Skeletal muscle cell (primary cell): ENCODE data around the gene PRH2.

ENCODE experiments used
- DNase-seq: peaks from one replicate; pipeline ENCODE4 v3.0.0-alpha.2; 2010; ENCODE audit warnings: low read depth
- H3K4me3 ChIP-seq: 2 replicates; pipeline ENCODE4 v1.5.1; 2011; ENCODE audit warnings: low read depth, mild to moderate bottlenecking, control low read depth, low read length, moderate library complexity

PRH2 gene

DNA sequence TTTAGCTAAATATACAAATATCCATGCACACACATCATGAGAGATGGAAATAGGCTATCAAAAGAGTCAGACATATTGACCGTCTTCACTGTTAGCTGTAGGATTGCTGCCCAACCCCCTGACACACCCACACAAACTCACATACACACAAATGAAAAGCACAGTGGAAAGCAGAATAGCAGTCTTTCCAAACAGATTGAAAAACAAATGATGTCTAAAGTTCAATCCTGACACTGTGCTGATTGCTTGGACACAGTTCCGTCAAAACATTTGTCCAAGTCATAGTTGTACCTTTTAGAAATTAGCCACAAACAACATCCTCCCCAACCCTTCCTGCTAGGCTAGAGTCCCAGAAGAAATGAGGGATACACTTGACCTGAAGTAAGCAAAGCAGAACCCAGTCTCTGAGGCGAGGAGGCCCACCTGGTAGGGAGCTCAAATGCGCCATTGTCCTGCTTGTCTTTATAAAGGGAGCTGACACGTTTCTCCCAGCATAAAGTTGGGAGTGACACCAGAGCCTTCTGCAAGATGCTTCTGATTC, at the start of gene PRH2:
Gene PRH2 (plus strand): TSS at position 491 of the 541 bp plus-strand sequence. CDS start 38 bp downstream, at position 529.
- no peak within 1 kb of the TSS for H3K4me3 ChIP-seq
- DNase-seq: no peak

DNA sequence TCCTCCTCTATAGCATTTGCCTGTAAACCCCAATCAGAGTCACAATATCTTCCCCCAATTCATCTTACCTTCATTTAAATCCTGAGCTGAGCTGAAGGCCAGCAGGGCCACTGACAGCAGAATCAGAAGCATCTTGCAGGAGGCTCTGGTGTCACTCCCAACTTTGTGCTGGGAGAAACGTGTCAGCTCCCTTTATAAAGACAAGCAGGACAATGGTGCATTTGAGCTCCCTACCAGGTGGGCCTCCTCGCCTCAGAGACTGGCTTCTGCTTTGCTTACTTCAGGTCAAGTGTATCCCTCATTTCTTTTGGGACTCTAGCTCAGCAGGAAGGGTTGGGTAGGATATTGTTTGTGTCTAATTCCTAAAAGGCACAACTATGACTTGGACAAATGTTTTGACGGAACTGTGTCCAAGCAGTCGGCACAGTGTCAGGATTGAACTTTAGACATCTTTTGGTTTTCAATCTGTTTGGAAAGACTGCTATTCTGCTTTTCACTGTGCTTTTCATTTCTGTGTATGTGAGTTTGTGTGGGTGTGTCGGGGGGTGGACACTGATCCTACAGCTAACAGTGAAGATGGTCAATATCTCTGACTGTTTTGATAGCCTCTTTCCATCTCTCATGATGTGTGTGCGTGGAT, 44.8 kb upstream of the PRH2 start, which contains the start of gene PRH1:
Gene PRH1 (minus strand): TSS at position 170 of the 640 bp plus-strand sequence. CDS start 38 bp downstream, at position 132.
- no peak for DNase-seq
- H3K4me3 ChIP-seq: no peak within 1 kb of the TSS

DNA sequence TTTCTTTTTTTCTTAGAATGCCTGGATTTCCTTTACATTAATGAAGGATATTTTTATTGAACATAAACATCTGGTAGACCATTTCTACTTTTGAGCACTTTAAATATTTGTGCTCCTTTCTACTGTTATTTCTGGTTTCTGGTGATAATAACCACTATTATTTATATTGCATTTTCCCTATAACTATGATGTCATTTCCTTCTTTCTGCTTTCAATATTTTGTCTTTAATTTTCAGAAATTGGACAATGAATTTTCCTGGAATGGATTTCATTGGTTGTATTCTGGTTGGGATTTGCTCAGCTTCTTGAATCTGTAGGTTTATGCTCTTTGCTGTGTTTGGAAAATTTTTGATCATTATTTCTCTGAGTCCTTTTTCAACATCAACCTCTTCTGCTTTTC, 39.8 kb upstream of the PRH2 start:
- H3K4me3 ChIP-seq: no peak overlapping the region
- no peak for DNase-seq

- H3K4me3 ChIP-seq: no peak overlapping the region
- no peak for DNase-seq
Measured at GRCh38 chr12:10891937-10892336, 37.1 kb upstream of the PRH2 start.

- H3K4me3 ChIP-seq: no peak overlapping the region
- DNase-seq: no peak
Measured at GRCh38 chr12:10896854-10897253, 32.2 kb upstream of the PRH2 start.

DNA sequence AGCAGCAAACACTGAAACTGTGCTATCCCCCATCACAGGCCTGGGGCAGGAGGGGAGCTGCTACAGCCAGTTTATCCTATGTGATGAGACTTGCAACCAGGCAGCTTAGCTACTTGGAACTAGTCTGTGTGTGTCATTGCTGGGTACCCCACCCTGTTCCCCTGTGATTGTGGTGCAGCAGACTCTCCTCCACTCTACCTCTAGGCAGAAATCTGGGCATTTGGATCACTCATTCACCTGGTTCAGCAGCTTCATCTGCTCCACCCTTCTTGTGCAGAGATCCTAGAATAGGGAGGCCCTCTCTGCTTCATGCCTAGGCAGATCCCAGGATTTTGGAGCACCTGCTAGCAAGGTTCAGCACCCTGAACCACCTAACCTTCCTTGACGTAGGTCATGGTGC, 28.5 kb upstream of the PRH2 start:
- no peak overlapping the region for H3K4me3 ChIP-seq
- no peak for DNase-seq

DNA sequence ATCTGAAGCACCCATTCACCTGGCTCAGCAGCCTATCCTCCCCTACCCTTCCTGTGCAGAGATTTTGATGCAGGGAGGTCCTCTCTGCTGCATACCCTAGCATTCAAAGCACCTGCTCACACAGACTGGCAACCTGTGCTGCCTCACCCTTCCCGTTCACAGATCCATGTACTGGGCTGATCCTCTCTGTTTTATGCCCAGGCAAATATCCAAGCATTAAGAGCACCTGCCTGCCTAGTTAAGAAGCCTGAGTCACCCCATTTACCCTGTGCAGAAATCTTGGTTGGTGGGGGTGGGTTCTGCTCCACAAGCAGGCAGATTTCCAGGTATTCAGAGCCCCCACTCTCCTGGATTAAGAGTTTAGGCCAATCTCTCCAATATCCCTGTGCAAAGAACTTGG, 28.1 kb upstream of the PRH2 start:
- no peak overlapping the region for H3K4me3 ChIP-seq

GRCh38 chr12:10901427-10901826, 27.6 kb upstream of the PRH2 start:
- H3K4me3 ChIP-seq: no peak overlapping the region
- DNase-seq: no peak

More for the DNA sequence above, 28.1 kb upstream of the PRH2 start:
- no peak for DNase-seq

DNA sequence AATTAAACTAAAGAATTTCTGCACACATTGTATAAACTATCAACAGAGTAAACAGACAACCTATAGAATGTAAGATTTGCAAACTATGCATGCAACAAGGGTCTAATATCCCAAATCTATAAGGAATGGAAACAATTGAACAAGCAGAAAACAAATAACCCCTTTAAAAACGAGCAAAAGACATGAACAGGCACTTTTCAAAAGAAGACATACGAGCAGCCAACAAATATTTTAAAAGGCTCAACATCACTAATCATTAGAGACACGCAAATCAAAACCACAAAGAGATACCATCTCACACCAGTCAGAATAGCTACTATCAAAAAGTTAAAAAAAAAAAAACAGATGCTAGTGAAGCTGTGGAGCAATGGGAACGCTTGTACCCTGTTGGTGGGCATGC, 24.4 kb upstream of the PRH2 start:
- H3K4me3 ChIP-seq: no peak overlapping the region
- no peak for DNase-seq

DNA sequence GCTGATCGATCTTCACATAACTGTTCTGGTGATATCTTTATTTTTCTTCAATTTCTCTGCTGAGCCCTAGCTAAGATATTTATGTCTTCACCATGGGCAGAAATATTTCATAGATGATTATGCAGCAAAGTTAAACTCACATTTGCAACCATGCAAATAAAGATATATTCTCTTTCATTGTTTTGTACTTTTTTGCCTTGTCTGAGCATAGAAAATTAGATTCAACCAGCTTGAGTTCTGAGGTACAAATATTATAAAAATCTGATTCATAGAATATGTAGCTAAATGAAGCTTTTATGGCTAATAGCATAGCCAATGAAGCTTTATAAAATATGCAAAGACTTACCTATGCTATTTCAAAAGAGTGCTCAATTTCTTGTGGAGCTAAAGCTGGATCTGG, 19.6 kb upstream of the PRH2 start, which contains the start of gene TAS2R13:
Gene TAS2R13 (minus strand): TSS at position 101 of the 400 bp plus-strand sequence. CDS start 264 bp downstream, outside the sequence.
- no peak within 1 kb of the TSS for H3K4me3 ChIP-seq
- no peak for DNase-seq

DNA sequence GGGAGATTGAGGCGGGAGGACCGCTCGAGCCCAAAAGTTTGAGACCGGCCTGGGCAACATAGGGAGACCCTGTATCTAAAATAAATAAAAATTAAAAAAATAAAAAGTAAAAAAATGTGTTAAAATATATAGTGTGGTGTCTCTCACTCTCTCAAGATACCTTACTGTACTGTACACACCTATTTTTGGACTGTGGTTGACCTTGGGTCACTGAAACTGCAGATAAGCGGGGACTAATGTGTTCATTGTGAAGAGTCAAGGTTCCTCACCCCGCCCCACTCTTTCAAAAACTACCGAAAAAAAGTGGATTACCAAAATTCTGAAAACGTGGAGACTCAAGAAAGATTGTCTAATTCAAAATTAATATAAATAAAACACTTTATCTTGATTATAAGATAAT, 18.7 kb upstream of the PRH2 start:
- H3K4me3 ChIP-seq: no peak overlapping the region
- no peak for DNase-seq

- DNase-seq: no peak
- H3K4me3 ChIP-seq: no peak overlapping the region
Measured at GRCh38 chr12:10919809-10920208, 9.2 kb upstream of the PRH2 start.

- no peak overlapping the region for H3K4me3 ChIP-seq
- no peak for DNase-seq
Measured at GRCh38 chr12:10926269-10926668, 2.8 kb upstream of the PRH2 start.

GRCh38 chr12:10936506-10936905, 7.5 kb downstream of the PRH2 start:
- no peak overlapping the region for H3K4me3 ChIP-seq
- no peak for DNase-seq

GRCh38 chr12:10939163-10939562, 10.1 kb downstream of the PRH2 start, which contains the start of gene TAS2R14:
TAS2R14 (minus strand) TSS chr12:10939263; CDS start chr12:10939207, 56 bp downstream.
- no peak for DNase-seq
- H3K4me3 ChIP-seq: no peak within 1 kb of the TSS

GRCh38 chr12:10940389-10940788, 11.4 kb downstream of the PRH2 start:
- peak; percentile 67 for DNase-seq
- no peak overlapping the region for H3K4me3 ChIP-seq

DNA sequence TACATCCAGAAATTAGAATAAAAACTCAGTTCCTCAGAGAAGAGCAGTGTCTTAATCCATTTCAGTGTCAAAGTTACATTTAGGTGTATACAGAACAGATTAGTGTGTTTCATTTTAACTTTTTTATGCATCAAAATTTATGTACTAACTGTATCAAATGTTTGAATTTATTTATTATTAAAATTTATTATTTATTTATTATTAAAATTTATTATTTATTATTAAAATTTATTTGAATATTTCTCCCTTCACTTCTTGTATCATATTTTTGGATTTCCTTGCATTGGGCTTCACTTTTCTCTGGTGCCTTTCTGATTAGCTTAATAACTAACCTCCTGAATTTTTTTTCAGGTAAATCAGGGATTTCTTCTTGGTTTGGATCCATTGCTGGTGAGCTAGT, 12.3 kb downstream of the PRH2 start:
- H3K4me3 ChIP-seq: no peak overlapping the region
- no peak for DNase-seq

- no peak for DNase-seq
- no peak overlapping the region for H3K4me3 ChIP-seq
Measured at GRCh38 chr12:10941916-10942607, 13.0 kb downstream of the PRH2 start.

- H3K4me3 ChIP-seq: no peak overlapping the region
- DNase-seq: no peak
Measured at GRCh38 chr12:10943167-10943566, 14.1 kb downstream of the PRH2 start.

- no peak overlapping the region for H3K4me3 ChIP-seq
- DNase-seq: no peak
Measured at GRCh38 chr12:10952645-10953044, 23.6 kb downstream of the PRH2 start.

GRCh38 chr12:10956085-10956484, 27.0 kb downstream of the PRH2 start:
- no peak overlapping the region for H3K4me3 ChIP-seq
- no peak for DNase-seq
